Effector memory CD4-positive, alpha-beta T cell (primary cell): ENCODE measurements around the gene AHRR.

Experiments
- DNase-seq, 3 donors: peaks; one replicate each; pipeline ENCODE4 v3.0.0-alpha.2; 2020
- H3K27ac ChIP-seq: 2 replicates; pipeline ENCODE4 v1.7.0; 2013; ENCODE audit warnings: mild to moderate bottlenecking, low read length, moderate library complexity; ENCODE audit not compliant: insufficient read depth, poor library complexity, severe bottlenecking
- H3K27me3 ChIP-seq: replicated peaks from 2 replicates; pipeline ENCODE4 v1.7.0; 2013; ENCODE audit warnings: mild to moderate bottlenecking, low read length; ENCODE audit not compliant: insufficient read depth, control insufficient read depth, poor library complexity, severe bottlenecking
- H3K36me3 ChIP-seq: 2 replicates; pipeline ENCODE4 v1.7.0; 2013; ENCODE audit warnings: mild to moderate bottlenecking, low read length, moderate library complexity; ENCODE audit not compliant: control insufficient read depth, insufficient read depth
- H3K4me1 ChIP-seq: 2 replicates; pipeline ENCODE4 v1.7.0; 2013; ENCODE audit warnings: low read length, mild to moderate bottlenecking; ENCODE audit not compliant: control insufficient read depth, insufficient read depth, poor library complexity, severe bottlenecking
- H3K4me3 ChIP-seq: 2 replicates; pipeline ENCODE4 v1.7.0; 2013; ENCODE audit warnings: low read length, low read depth, mild to moderate bottlenecking; ENCODE audit not compliant: insufficient read depth, poor library complexity, severe bottlenecking
- H3K9me3 ChIP-seq: 2 replicates; pipeline ENCODE4 v1.7.0; 2013; ENCODE audit warnings: mild to moderate bottlenecking, low read length, moderate library complexity; ENCODE audit not compliant: control insufficient read depth

Gene AHRR

GRCh38 chr5:318931-319601, 2.4 kb upstream of the AHRR start:
- H3K4me3 ChIP-seq, result no peak overlapping the region
- peaks cover 23% of the 10 kb centered on the region for H3K36me3 ChIP-seq
- DNase-seq, result no peak
- H3K4me1 ChIP-seq, result peaks cover 17% of the 10 kb centered on the region
- no peak overlapping the region for H3K27ac ChIP-seq
- no peaks in the 10 kb centered on the region for H3K9me3 ChIP-seq
- peaks cover 25% of the 10 kb centered on the region for H3K27me3 ChIP-seq

GRCh38 chr5:320524-321229, 837 bp upstream of the AHRR start:
- peaks cover 25% of the 10 kb centered on the region for H3K27me3 ChIP-seq

GRCh38 chr5:321726-322251, 275 bp downstream of the AHRR start:
- peaks cover 25% of the 10 kb centered on the region for H3K27me3 ChIP-seq
- peaks cover 17% of the 10 kb centered on the region for H3K4me1 ChIP-seq
- H3K9me3 ChIP-seq, result no peaks in the 10 kb centered on the region
- H3K27ac ChIP-seq, result no peak overlapping the region
- peak overlapping the region; percentile 37 for H3K4me3 ChIP-seq
- H3K36me3 ChIP-seq, result peaks cover 4% of the 10 kb centered on the region
- DNase-seq, result no peak

More at GRCh38 chr5:320524-321229, 837 bp upstream of the AHRR start:
- Histone ChIP-seq H3K9me3 (no peaks in the 10 kb centered on the region), H3K27ac (no peak overlapping the region), H3K4me1 (peaks cover 17% of the 10 kb centered on the region), H3K4me3 (peak overlapping the region; percentile 49), H3K36me3 (peaks cover 10% of the 10 kb centered on the region)
- DNase-seq, result no peak

GRCh38 chr5:322281-322941, 897 bp downstream of the AHRR start:
- Histone ChIP-seq H3K27me3 (peaks cover 25% of the 10 kb centered on the region), H3K4me1 (peaks cover 17% of the 10 kb centered on the region), H3K36me3 (no peaks in the 10 kb centered on the region), H3K9me3 (no peaks in the 10 kb centered on the region), H3K27ac (no peak overlapping the region), H3K4me3 (peak overlapping the region; percentile 29)
- no peak for DNase-seq

- Histone ChIP-seq H3K4me3 (no peak overlapping the region), H3K27ac (no peak overlapping the region), H3K4me1 (peaks cover 17% of the 10 kb centered on the region), H3K9me3 (no peaks in the 10 kb centered on the region), H3K36me3 (no peaks in the 10 kb centered on the region), H3K27me3 (peaks cover 25% of the 10 kb centered on the region)
- no peak for DNase-seq
Observed at GRCh38 chr5:322942-323879, 1.7 kb downstream of the AHRR start.

GRCh38 chr5:324736-325612, 3.5 kb downstream of the AHRR start:
- H3K27ac ChIP-seq, result no peak overlapping the region
- H3K36me3 ChIP-seq, result no peaks in the 10 kb centered on the region
- peaks cover 17% of the 10 kb centered on the region for H3K4me1 ChIP-seq
- H3K9me3 ChIP-seq, result no peaks in the 10 kb centered on the region
- no peak overlapping the region for H3K4me3 ChIP-seq
- peaks cover 25% of the 10 kb centered on the region for H3K27me3 ChIP-seq
- DNase-seq, result no peak

GRCh38 chr5:326109-326508, 4.6 kb downstream of the AHRR start:
- Histone ChIP-seq H3K9me3 (no peaks in the 10 kb centered on the region), H3K4me1 (peaks cover 8% of the 10 kb centered on the region), H3K4me3 (no peak overlapping the region), H3K27ac (no peak overlapping the region), H3K36me3 (no peaks in the 10 kb centered on the region), H3K27me3 (peaks cover 14% of the 10 kb centered on the region)
- no peak for DNase-seq

- DNase-seq, result no peak
- Histone ChIP-seq H3K27ac (no peak overlapping the region), H3K4me1 (no peaks in the 10 kb centered on the region), H3K36me3 (no peaks in the 10 kb centered on the region), H3K4me3 (no peak overlapping the region), H3K27me3 (no peaks in the 10 kb centered on the region), H3K9me3 (no peaks in the 10 kb centered on the region)
Observed at GRCh38 chr5:329121-329735, 7.7 kb downstream of the AHRR start.
